H1 (cell line): ENCODE results near the gene LRRC15. TPM values are rescaled to one million over a fixed set of nuclear protein-coding genes. Genes with fewer than 3 reads are reported as not detected.
A peak's percentile ranks its signal among the peaks of the same experiment; 100 is the strongest.

Source experiments
- ASH2L ChIP-seq: fragments of 200-600, 300-600 bp; sonication (generic); IDR thresholded peaks from one replicate; pipeline ENCODE4 v1.7.1; 2017; ENCODE audit warnings: low read length
- ATF2 ChIP-seq: IDR thresholded peaks from 2 replicates; pipeline ENCODE4 v1.6.1; 2012; ENCODE audit warnings: low read length, inconsistent platforms
- CTBP2 ChIP-seq: IDR thresholded peaks from 2 replicates; pipeline ENCODE4 v1.7.0; 2011; ENCODE audit warnings: borderline replicate concordance, mild to moderate bottlenecking, moderate library complexity, mixed read lengths, low read length; ENCODE audit not compliant: insufficient read depth, insufficient read length
- EP300 ChIP-seq, 2 experiments: IDR thresholded peaks; 1 replicate in 1 of 2; 2 replicates in 1 of 2; pipeline ENCODE4 v1.6.1; 2011 to 2012; ENCODE audit warnings: low read depth in 2 of 2, low read length in 2 of 2, mild to moderate bottlenecking in 2 of 2, borderline replicate concordance in 1 of 2, inconsistent platforms in 1 of 2, moderate library complexity in 1 of 2
- GABPA ChIP-seq: IDR thresholded peaks from 2 replicates; pipeline ENCODE4 v1.6.1; 2011; ENCODE audit warnings: mild to moderate bottlenecking, low read length, moderate library complexity, borderline replicate concordance; ENCODE audit not compliant: insufficient read depth
- JUND ChIP-seq: IDR thresholded peaks from 2 replicates; pipeline ENCODE4 v1.6.1; 2011; ENCODE audit warnings: mild to moderate bottlenecking, improper control_type of control experiment, low read length
- KDM4A ChIP-seq: IDR thresholded peaks from one replicate; pipeline ENCODE4 v1.7.1; 2012; ENCODE audit warnings: low read depth, mild to moderate bottlenecking, moderate library complexity, low read length, inconsistent platforms; ENCODE audit not compliant: severe bottlenecking
- SP2 ChIP-seq: IDR thresholded peaks from 2 replicates; pipeline ENCODE4 v1.6.1; 2012; ENCODE audit warnings: mild to moderate bottlenecking, low read length, inconsistent platforms
- SUZ12 ChIP-seq: fragments of 200-600 bp; sonication (generic); IDR thresholded peaks from 2 replicates; pipeline ENCODE4 v1.6.1; 2012; ENCODE audit warnings: mild to moderate bottlenecking, inconsistent platforms, low read length, moderate library complexity, mixed read lengths
- polyA plus RNA-seq, 7 experiments: library from polyadenylated mRNA; depleted of rRNA in 3 of 7; stranded (reverse) in 5 of 7; unstranded in 2 of 7; fragments of >200 nt in 5 of 7; fragments of 200-250 nt in 2 of 7; gene quantifications; 1 replicate in 5 of 7; 2 replicates in 1 of 7; 4 replicates in 1 of 7; pipeline versions ENCODE4 v1.2.1 to v1.2.3, GENCODE V29; 2011 to 2013; ENCODE audit warnings: missing spikeins in 2 of 7, mixed read lengths in 2 of 7
- total RNA-seq: library from RNA; stranded (reverse); fragmentation: NEBNext Ultra II Directional; extraction: Animal tissue kit (Norgen Biotek cat#: 25700); gene quantifications from 2 replicates; pipeline ENCODE4 v1.2.1, GENCODE V29; 2021

LRRC15 gene
- total and polyA plus RNA-seq, 2 of the 8 experiments (the other 6 are each of a cell fraction or from before 2014, with no cell fraction given): 0.15 to 0.37 TPM

- TF ChIP-seq GABPA (peak; percentile 41; the same call in 1 of the 2 replicates), KDM4A (peak; percentile 88), ASH2L (peak; percentile 72), JUND (no peak), ATF2 (no peak), EP300 (IDR thresholded peaks at IDR 0.05; ENCODE audit: borderline replicate concordance in 1 of 2, low read depth in 2 of 2, low read length in 2 of 2) (peak in 1 of 2 experiments; percentile 32; a peak in 1 of 3 replicates), SP2 (no peak), CTBP2 (no peak), SUZ12 (peak; percentile 46; the same call in 1 of the 2 replicates)
- TF ChIP-seq, all 59 proteins: peak for 21
These were observed 36.1 kb downstream of the LRRC15 start (continued) for GRCh38 chr3:194333212-194333980.
